ENCODE results near the gene PUS10.

GRCh38 chr2:61055557-61055956 lies 37.5 kb upstream of the PUS10 start:
- no peak for TF ChIP-seq YY1 (IDR thresholded peaks at IDR 0.05; ENCODE audit: insufficient read depth, insufficient read length)
- no peak for TF ChIP-seq SUZ12 (IDR thresholded peaks at IDR 0.05; ENCODE audit: extremely low read depth, insufficient read depth, insufficient read length)
- no peak for TF ChIP-seq ZNF274 (IDR thresholded peaks at IDR 0.05; ENCODE audit: low read depth, low read length)

All from NT2/D1 (cell line).